ENCODE results near the gene INTS11.
"Not testable (repeated sequence)": the region's sequence is repeated elsewhere in the genome, so short reads cannot be mapped to it uniquely, and the experiment has no call there.

Gene INTS11

GRCh38 chr1:1324524-1325287 is at the start of gene INTS11, which contains the start of gene CPTP:
TSS of gene INTS11 (minus strand) at chr1:1324660. CDS start at chr1:1324608, 52 bp downstream.
TSS of gene CPTP (plus strand) at chr1:1324802. CDS start at chr1:1326911, 2,109 bp downstream.
- peak; percentile 60 for DNase-seq (ENCODE audit: low read depth)

GRCh38 chr1:1373815-1374588 is 49.5 kb upstream of the INTS11 start:
- DNase-seq (ENCODE audit: low read depth) = no peak

- no peak for DNase-seq (ENCODE audit: low read depth)
Measured at GRCh38 chr1:1373051-1373814, 48.8 kb upstream of the INTS11 start.

DNA sequence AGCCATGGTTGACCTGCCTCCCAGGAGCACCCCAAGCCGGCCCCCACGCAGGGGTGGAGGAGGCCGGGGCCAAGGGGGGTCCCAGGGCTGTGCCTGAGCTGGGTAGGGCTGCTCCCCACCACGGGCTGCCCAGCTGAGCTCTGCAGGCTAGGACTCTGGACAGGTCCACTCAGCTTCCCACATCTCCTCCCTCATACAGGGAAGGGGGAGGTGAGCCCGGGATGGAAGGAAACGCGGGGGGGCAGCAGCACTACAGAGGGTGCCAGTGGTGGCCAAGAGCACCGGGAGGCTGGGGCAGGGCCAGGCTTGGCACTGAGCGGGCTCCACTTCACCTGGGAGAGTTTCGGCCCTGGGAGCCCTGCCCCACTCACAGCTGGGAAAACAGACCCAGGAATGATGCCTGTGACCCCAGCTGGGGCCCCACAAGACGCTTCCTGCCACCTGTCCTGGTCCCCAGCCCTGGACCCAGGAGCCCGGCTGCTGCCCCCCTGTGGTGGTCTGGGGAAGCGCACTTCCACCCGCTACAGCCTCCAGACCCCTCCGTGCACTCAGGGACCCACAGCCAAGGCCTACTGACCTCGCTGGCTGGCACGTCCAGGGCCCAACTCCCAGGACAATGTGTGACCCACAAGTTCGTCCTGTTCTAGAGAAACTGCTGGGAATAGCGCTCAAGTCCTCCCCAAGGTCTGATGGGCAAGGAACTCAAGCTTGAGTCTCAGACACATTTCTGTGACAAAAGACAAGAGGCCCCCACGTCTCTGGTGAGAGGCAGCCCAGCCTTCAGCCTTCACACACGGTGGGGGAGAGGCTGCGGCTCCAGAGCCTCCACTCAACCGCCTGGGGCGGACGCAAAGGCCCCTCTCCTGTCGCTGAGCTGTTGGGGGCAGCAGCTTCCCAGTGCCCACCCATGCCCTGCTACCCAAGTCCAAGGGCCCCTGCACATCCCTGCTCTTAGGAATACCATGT is 47.6 kb upstream of the INTS11 start:
- no peak for DNase-seq (ENCODE audit: low read depth)

DNA sequence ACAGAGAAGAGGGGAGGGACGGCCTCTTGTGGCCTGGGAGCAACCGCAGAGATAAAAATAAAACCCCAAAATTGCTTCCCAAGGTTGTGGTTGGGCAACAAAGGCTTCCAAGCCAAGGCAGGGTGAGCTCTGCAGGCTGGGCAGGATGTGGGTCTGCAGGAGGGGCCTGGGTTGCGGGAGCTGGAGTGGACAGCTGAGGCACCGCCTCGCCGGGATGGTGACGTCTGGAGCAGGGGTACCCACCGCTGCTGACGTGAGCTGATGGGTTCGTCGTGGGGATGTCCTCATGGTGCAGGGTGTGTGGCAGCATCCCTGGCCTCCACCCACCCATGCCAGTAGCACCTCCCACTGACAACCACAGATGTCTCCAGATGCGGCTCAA is 46.9 kb upstream of the INTS11 start:
- no peak for DNase-seq (ENCODE audit: low read depth)

GRCh38 chr1:1370771-1371300 is 46.4 kb upstream of the INTS11 start:
- no peak for DNase-seq (ENCODE audit: low read depth)

DNA sequence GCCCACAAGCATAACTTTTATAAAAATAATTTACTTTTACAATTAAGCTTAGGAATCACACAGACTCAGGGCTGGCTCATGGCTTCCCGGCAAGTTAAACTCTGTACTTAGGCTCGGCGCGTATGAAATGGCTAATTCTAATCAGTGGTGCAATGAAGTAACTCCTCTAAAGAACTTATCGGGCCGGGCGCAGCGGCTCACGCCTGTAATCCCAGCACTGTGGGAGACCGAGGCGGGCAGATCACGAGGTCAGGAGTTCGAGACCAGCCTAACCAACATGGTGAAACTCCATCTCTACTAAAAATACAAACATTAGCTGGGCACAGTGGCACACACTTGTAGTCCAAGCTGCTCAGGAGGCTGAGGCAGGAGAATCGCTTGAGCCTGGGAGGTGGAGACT is 45.6 kb upstream of the INTS11 start:
- not testable (repeated sequence) for DNase-seq (ENCODE audit: low read depth)

DNA sequence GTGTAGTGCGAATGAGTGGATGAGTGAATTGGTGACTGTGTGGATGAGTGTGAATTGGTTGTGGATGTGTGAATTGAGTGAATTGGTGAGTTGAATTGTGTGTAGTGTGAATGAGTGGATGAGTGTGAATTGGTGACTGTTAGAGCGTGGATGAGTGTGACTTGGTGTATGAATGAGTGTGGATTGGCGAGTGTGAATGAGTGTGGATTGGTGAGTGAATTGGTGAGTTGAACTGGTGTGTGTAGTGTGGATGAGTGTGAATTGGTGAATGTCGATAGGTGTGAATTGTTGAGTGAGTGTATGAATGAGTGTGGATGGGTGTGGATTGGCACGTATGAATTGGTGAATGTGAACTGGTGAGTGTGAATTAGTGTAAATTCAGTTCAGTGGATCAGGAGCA is 42.9 kb upstream of the INTS11 start:
- no peak for DNase-seq (ENCODE audit: low read depth)

- no peak for DNase-seq (ENCODE audit: low read depth)
Measured at GRCh38 chr1:1366699-1367066, 42.2 kb upstream of the INTS11 start.

GRCh38 chr1:1365875-1366698 is 41.6 kb upstream of the INTS11 start:
- DNase-seq (ENCODE audit: low read depth) = no peak

GRCh38 chr1:1364266-1364665 is 39.8 kb upstream of the INTS11 start:
- no peak for DNase-seq (ENCODE audit: low read depth)

GRCh38 chr1:1361982-1362423 is 37.5 kb upstream of the INTS11 start:
- DNase-seq (ENCODE audit: low read depth) = no peak

DNA sequence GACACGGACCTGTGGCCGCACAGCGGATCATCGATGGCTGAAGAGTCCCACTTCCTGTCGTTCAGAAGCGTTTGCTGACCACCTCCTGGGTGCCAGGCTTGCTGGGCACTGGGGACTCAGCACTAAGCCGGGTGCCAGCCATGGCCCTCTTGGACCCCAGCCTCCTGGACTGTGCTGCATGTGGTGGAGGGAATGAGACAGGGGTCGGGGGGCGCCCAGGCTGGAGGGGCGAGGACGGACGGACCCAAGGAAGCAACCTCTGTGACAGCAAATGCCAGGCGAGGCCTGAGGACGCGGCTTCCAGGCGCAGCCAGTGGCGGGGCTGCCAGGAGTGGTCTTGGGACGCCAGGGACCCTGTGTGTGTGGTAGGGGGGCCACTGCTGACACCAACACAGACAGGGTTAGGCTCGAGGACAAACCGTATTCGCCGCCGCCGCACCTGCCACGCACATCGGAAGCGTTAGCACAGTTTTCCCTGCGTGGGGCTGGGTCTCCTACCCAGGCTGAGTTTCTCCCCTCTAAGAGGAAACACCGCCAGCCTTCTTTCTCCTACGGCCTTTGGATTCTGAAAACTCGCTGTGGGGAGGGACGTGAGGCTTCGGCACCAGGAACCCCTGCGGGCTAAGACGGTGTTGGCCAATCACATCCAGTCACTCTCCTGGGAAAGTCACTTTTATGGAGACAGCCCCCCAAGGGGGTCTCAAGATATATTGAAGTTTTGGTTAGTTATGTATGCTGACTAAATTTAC is 36.9 kb upstream of the INTS11 start:
- no peak for DNase-seq (ENCODE audit: low read depth)

DNA sequence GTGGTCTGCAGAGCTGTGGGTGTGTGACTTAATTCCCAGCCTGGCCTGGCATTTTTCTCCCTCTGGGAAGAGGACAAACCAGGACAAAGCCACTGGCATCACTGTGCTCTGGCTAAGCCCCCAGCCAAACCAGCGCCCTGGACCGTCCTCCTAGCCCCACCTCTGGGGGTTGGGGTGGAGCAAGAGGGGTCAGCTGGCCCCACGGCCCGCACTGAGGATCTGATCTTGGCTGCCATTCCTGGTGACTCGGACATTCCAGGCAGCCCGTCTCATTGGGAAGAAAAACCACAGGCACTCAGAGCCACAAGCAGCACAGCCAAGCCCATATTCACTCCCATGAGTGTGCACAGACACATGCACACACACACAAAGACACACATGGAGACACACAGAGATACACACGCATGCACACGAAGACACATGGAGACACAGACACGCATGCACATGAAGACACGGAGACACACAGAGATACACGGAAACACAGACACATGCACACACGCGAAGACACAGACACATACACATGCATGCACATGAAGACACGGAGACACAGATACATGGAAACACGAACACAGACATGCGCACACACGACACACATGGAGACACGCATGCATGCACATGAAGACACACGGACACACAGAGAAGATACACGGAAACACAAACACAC is 36.2 kb upstream of the INTS11 start:
- DNase-seq (ENCODE audit: low read depth) = peak; percentile 87

DNA sequence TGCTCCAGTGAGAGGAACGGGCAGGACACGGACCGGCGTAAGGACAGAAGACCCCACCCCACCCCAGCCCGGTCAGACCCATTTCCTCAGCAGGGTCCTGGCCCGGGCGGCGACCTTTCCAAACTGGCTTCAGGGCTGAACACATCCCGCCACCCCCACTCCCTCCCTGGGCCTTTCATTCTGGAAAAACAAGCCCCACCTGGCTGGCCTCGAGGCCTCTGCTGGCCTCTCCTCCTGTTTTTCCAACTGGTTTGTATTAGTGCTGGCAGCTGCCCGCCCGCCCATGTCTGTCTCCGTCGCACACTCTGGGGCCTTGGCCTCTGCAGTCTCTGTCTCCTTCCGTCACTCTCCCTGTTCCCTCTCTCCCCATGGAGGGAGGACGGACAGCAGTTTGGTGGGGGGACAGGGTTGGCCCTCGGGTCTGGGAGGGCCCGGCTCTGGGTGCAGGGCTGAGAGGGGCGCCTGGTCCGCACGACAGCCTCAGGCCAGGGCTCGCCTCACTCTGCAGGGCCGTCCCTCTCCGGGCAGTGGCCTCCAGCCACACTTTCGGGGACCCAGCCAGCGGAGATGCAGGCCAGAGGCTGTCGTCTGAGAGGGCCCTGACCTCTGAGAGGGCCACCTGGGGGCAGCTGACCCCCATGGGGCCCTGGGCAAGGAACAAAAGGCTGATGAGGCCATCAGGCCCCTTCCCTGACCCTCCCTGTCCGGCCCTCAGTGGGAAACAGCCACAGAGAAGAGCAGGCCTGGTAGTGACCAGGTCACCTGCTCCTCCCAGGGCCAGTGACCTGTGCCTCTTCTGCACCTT is 35.4 kb upstream of the INTS11 start:
- DNase-seq (ENCODE audit: low read depth) = no peak

DNA sequence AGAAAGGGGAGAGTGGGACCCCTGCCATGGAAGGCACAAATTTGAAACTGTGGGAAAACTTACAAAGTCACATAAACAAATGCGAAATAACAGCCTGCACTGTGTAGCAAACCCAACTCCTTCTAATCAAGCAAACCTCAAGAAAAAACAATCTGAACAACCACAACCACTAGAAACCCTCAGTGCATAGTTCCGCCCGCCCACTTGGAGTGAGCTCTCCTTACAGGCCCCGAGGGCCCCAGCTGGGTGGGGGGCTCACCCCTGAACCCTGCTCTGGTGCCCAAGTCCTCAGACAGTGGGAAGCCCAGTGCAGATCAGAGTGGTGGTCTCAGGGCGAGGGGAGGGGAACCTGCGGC is 34.8 kb upstream of the INTS11 start:
- no peak for DNase-seq (ENCODE audit: low read depth)

DNA sequence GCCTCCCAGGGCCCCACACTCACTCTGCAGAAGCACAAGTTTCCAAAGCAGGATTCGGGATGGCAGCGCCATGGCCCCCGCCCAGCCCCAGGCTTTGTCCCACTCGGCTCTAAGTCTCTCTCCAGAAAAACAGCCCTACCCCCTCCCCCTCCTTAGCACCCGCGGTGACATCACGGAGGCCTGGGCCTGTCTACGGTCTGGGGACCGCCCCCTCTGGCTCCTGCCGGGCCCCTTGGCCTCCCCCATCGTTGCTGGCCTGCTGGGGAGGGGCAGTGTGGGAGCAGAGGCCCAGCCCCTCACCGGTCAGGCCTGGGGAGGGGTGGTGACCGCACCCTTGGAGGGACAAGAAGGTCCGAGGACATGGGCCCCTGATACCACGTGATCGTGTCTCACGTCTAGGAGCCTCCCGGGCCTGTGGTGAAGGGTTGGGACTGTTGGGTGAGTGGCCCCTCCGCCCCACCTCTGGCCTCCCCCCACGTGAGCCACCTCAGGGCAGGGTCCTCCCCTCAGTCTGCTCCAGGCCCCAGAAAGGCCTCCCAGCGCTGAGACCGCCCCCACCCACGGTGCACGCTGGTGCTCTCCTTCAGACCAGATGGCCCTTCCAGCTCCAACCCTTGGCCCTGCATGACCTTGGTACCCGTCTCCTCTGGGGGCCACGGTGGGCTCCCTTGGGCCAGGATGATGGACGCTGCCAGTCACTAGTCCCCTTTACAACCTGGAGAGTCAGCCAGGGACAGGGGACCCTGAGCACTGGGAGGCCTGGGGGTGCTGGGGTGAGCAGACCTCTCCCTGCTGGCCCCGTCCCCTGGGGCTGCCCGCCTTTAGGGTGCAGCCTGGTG is 34.2 kb upstream of the INTS11 start, which contains the start of gene MXRA8:
Gene MXRA8 (minus strand): TSS at position 123 of the 839 bp plus-strand sequence. CDS start 51 bp downstream, at position 72.
- DNase-seq (ENCODE audit: low read depth) = no peak
